ENCODE measurements around the gene BAHD1.
A peak's percentile ranks its signal among the peaks of the same experiment; 100 is the strongest.
"Not testable (repeated sequence)": the region's sequence is repeated elsewhere in the genome, so short reads cannot be mapped to it uniquely, and the experiment has no call there.

The BAHD1 gene

DNA sequence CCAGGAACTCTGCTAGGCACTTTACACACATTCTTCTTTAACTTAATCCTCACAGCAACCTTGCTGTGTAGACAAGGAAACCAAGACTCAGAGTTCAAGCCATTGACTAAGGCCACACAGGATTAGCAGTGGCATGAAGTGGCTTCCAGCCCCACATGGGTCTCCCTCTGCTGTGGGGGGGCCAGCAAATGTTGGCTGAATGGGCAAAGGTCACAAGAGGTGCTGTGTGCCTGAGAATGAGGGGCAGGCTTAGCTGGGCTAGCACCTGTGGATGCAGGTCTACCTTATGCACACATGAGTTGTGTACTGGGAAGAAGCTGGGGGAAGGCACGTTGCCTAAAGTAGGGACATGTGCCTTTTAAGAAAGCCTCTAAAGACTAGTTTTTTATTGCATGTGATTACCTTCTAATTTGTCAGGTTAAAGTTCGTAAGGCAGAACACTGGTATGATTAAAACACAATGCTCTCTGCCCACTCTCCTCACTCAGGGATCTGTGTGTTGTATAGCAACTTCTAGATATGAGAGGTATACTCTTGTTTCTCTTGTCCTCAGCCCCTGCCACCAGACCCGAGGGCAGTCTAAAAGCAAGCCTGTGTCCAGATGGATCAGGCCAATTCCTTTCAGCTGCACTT, 10.9 kb downstream of the BAHD1 start:
- 93% methylated on average over 3 of the region's 3 CpGs for WGBS (ENCODE audit: insufficient coverage)
- H3K9me3 ChIP-seq (ENCODE audit: control extremely low read depth in 1 of 5, control insufficient read depth in 4 of 5, insufficient read depth in 2 of 5, low read depth in 1 of 5, low read length in 4 of 5) = no peaks in the 10 kb centered on the region
- no peaks in the 10 kb centered on the region for H3K27me3 ChIP-seq (replicated peaks in 2 of 5; ENCODE audit: control insufficient read depth in 4 of 5, insufficient read depth in 5 of 5, low read length in 4 of 5)
- no peak for DNase-seq
- no peak overlapping the region for H3K4me3 ChIP-seq (ENCODE audit: control insufficient read depth in 1 of 7, extremely low read depth in 1 of 7, insufficient read depth in 4 of 7, low read depth in 2 of 7, low read length in 6 of 7)
- ChIA-PET POLR2A (interaction anchor here (0.6 kb wide), 1 partner anchor 46 kb away, joined by 3 read pairs; no protein-coding TSS in a partner anchor), CTCF (interaction anchor here (1.4 to 5.7 kb wide), 3 partner anchors 8 to 61 kb away, joined by 3 to 29 read pairs (median 7); partner anchors contain the start of gene BAHD1)
- peaks cover 0 to 64% (median 36%) of the 10 kb centered on the region in 4 experiments for H3K4me1 ChIP-seq (ENCODE audit: control extremely low read depth in 1 of 4, control insufficient read depth in 4 of 4, insufficient read depth in 4 of 4, low read length in 3 of 4)
- H3K27ac ChIP-seq (ENCODE audit: insufficient read depth in 1 of 2, low read depth in 1 of 2, low read length in 2 of 2, poor library complexity in 1 of 2, severe bottlenecking in 2 of 2) = no peak overlapping the region
- H3K36me3 ChIP-seq (ENCODE audit: control insufficient read depth in 4 of 4, insufficient read depth in 4 of 4, low read length in 3 of 4) = no peaks in the 10 kb centered on the region

DNA sequence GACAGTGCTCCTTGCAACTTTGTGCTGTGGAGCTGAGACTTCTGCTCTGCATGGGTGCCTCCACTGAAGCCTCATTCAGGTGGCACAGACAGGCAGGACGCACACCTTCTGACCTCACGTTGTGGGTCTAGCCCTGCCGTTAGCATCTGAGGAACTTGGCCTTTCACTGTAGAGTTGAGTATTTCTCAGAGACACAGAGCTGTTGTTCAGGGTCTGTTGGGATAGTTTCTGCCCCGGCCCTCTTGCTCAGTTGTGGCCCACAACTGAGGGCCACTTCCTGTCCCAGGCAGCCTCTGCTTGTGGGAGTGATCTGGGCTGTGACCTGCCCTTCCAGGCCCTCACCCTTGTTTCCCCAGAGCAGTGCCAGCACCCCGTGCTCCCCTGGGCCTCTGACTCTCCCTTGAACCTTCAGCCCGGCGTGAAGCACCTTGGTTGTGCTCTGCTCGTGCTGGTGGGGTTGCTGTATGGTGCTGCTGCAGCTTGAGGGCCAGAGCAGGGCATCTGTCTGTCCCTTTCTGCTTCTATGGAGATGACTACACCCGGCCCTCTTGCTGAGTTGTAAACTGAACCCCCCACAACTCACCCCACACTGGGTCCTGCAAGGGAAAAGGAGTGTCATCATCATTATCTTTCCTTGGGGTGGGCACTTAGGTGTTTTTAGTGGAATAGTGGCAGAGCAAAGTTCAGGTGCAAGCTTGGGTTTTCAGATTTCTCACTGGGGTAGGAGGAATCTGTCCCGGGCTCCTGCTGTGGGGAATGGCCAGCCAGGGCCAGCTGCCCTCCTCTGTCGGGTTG, 11.7 kb downstream of the BAHD1 start:
- Histone ChIP-seq H3K9me3 (ENCODE audit: control extremely low read depth in 1 of 5, control insufficient read depth in 4 of 5, insufficient read depth in 2 of 5, low read depth in 1 of 5, low read length in 4 of 5) (no peaks in the 10 kb centered on the region), H3K36me3 (ENCODE audit: control insufficient read depth in 4 of 4, insufficient read depth in 4 of 4, low read length in 3 of 4) (no peaks in the 10 kb centered on the region), H3K27me3 (replicated peaks in 2 of 5; ENCODE audit: control insufficient read depth in 4 of 5, insufficient read depth in 5 of 5, low read length in 4 of 5) (no peaks in the 10 kb centered on the region), H3K27ac (ENCODE audit: insufficient read depth in 1 of 2, low read depth in 1 of 2, low read length in 2 of 2, poor library complexity in 1 of 2, severe bottlenecking in 2 of 2) (no peak overlapping the region), H3K4me1 (ENCODE audit: control extremely low read depth in 1 of 4, control insufficient read depth in 4 of 4, insufficient read depth in 4 of 4, low read length in 3 of 4) (peaks cover 0 to 64% (median 36%) of the 10 kb centered on the region in 4 experiments), H3K4me3 (ENCODE audit: control insufficient read depth in 1 of 7, extremely low read depth in 1 of 7, insufficient read depth in 4 of 7, low read depth in 2 of 7, low read length in 6 of 7) (no peak overlapping the region)
- CTCF ChIA-PET = interaction anchor here (2.2 to 5.7 kb wide), 2 partner anchors 9 to 12 kb away, joined by 7 to 29 read pairs; partner anchors contain the start of gene BAHD1
- 78% methylated on average over 6 of the region's 11 CpGs for WGBS (ENCODE audit: insufficient coverage)
- DNase-seq = no peak
- POLR2A ChIA-PET = no interaction called here

DNA sequence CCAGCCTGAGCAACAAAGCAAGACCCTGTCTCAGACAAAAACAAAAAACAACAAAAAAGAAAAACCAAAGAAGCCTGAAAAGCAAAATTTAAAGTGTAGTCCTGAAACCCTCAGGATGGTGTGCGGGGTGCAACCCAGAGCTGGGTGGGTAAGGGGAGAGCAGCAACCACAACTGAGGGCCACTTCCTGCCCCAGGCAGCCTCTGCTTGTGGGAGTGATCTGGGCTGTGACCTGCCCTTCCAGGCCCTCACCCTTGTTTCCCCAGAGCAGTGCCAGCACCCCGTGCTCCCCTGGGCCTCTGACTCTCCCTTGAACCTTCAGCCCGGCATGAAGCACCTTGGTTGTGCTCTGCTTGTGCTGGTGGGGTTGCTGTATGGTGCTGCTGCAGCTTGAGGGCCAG, 13.2 kb downstream of the BAHD1 start:
- H3K27ac ChIP-seq (ENCODE audit: insufficient read depth in 1 of 2, low read depth in 1 of 2, low read length in 2 of 2, poor library complexity in 1 of 2, severe bottlenecking in 2 of 2); H3K27me3 ChIP-seq (replicated peaks in 2 of 5; ENCODE audit: control insufficient read depth in 4 of 5, insufficient read depth in 5 of 5, low read length in 4 of 5); H3K9me3 ChIP-seq (ENCODE audit: control extremely low read depth in 1 of 5, control insufficient read depth in 4 of 5, insufficient read depth in 2 of 5, low read depth in 1 of 5, low read length in 4 of 5); POLR2A ChIA-PET: not testable (repeated sequence)
- peak in 2 of 3 donors; percentile 34 to 47 for DNase-seq
- 0% methylated on average over 1 of the region's 3 CpGs for WGBS (ENCODE audit: insufficient coverage)
- Histone ChIP-seq H3K4me1 (ENCODE audit: control extremely low read depth in 1 of 4, control insufficient read depth in 4 of 4, insufficient read depth in 4 of 4, low read length in 3 of 4) (peaks cover 0 to 64% (median 36%) of the 10 kb centered on the region in 4 experiments), H3K36me3 (ENCODE audit: control insufficient read depth in 4 of 4, insufficient read depth in 4 of 4, low read length in 3 of 4) (peaks cover 0 to 10% (median 9%) of the 10 kb centered on the region in 4 experiments), H3K4me3 (ENCODE audit: control insufficient read depth in 1 of 7, extremely low read depth in 1 of 7, insufficient read depth in 4 of 7, low read depth in 2 of 7, low read length in 6 of 7) (peak overlapping the region in 1 of 7 experiments; percentile 16)
- CTCF ChIA-PET = interaction anchor here (0.8 to 5.7 kb wide), 2 partner anchors 11 to 15 kb away, joined by 3 to 29 read pairs; no protein-coding TSS in a partner anchor

DNA sequence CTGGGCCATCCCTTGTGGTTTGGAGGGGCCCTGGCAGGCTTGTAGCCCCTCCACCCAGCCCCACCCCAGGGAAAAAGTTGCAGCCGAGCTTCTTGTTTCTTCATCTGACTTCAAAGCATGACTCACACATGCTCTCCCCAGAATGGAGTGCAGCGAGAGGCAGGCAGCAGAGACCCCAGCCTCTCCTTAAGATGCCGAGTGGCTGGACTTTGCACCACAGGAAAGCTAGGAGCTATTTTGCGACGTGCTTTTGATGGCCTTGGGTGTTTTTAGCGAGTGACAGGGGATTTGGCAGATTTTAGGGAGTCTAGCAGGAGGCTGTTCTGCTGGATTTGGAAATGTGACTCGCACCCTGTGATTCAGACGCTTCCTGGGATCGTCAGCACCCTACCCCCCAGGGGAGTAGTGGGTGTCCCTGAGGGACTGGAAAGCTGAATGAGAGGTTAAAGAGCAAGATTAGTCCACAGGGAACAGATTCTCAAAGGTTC, 14.2 kb downstream of the BAHD1 start:
- 90% methylated on average over 9 of the region's 9 CpGs for WGBS (ENCODE audit: insufficient coverage)
- Histone ChIP-seq H3K36me3 (ENCODE audit: control insufficient read depth in 4 of 4, insufficient read depth in 4 of 4, low read length in 3 of 4) (peaks cover 0 to 21% (median 17%) of the 10 kb centered on the region in 4 experiments), H3K27me3 (replicated peaks in 2 of 5; ENCODE audit: control insufficient read depth in 4 of 5, insufficient read depth in 5 of 5, low read length in 4 of 5) (no peaks in the 10 kb centered on the region), H3K9me3 (ENCODE audit: control extremely low read depth in 1 of 5, control insufficient read depth in 4 of 5, insufficient read depth in 2 of 5, low read depth in 1 of 5, low read length in 4 of 5) (no peaks in the 10 kb centered on the region), H3K4me1 (ENCODE audit: control extremely low read depth in 1 of 4, control insufficient read depth in 4 of 4, insufficient read depth in 4 of 4, low read length in 3 of 4) (peaks cover 0 to 63% (median 36%) of the 10 kb centered on the region in 4 experiments), H3K4me3 (ENCODE audit: control insufficient read depth in 1 of 7, extremely low read depth in 1 of 7, insufficient read depth in 4 of 7, low read depth in 2 of 7, low read length in 6 of 7) (peak overlapping the region in 1 of 7 experiments; percentile 30), H3K27ac (ENCODE audit: insufficient read depth in 1 of 2, low read depth in 1 of 2, low read length in 2 of 2, poor library complexity in 1 of 2, severe bottlenecking in 2 of 2) (no peak overlapping the region)
- DNase-seq = peak in 2 of 3 donors; percentile 30 to 31
- POLR2A ChIA-PET = interaction anchor here (1.0 kb wide), 1 partner anchor 15 kb away, joined by 3 read pairs; no protein-coding TSS in a partner anchor
- CTCF ChIA-PET = interaction anchor here (0.9 to 5.7 kb wide), 2 partner anchors 12 to 58 kb away, joined by 3 to 29 read pairs; no protein-coding TSS in a partner anchor

DNA sequence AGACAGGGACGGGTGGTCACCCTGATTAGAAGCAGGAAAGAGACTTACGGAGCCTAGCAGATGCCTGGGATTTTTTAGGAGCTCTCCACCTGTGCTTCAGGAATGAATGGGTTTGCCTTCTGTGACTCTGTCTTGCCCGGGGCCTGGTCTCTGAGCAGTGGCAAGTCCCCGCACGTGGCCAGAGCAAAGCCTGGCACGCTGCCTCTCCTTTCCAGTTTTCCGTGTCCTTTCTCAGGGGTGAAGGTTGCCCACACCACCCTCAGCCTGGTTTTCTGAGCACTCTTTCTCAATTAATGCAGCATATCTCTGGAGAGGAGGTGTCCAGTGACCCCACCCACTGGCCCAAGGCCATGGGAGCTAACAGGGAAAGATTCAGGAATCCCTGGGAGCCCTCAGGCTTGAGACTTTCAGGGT, 15.6 kb downstream of the BAHD1 start:
- ChIA-PET CTCF (interaction anchor here (0.9 to 1.2 kb wide), 2 partner anchors 84 to 115 kb away, joined by 3 read pairs; no protein-coding TSS in a partner anchor), POLR2A (no interaction called here)
- DNase-seq = no peak
- H3K4me1 ChIP-seq (ENCODE audit: control extremely low read depth in 1 of 4, control insufficient read depth in 4 of 4, insufficient read depth in 4 of 4, low read length in 3 of 4) = peaks cover 0 to 50% (median 35%) of the 10 kb centered on the region in 4 experiments
- H3K27ac ChIP-seq (ENCODE audit: insufficient read depth in 1 of 2, low read depth in 1 of 2, low read length in 2 of 2, poor library complexity in 1 of 2, severe bottlenecking in 2 of 2) = no peak overlapping the region
- H3K4me3 ChIP-seq (ENCODE audit: control insufficient read depth in 1 of 7, extremely low read depth in 1 of 7, insufficient read depth in 4 of 7, low read depth in 2 of 7, low read length in 6 of 7) = no peak overlapping the region
- H3K36me3 ChIP-seq (ENCODE audit: control insufficient read depth in 4 of 4, insufficient read depth in 4 of 4, low read length in 3 of 4) = peaks cover 0 to 30% (median 26%) of the 10 kb centered on the region in 4 experiments
- no peaks in the 10 kb centered on the region for H3K27me3 ChIP-seq (replicated peaks in 2 of 5; ENCODE audit: control insufficient read depth in 4 of 5, insufficient read depth in 5 of 5, low read length in 4 of 5)
- H3K9me3 ChIP-seq (ENCODE audit: control extremely low read depth in 1 of 5, control insufficient read depth in 4 of 5, insufficient read depth in 2 of 5, low read depth in 1 of 5, low read length in 4 of 5) = no peaks in the 10 kb centered on the region
- 86% methylated on average over 7 of the region's 7 CpGs for WGBS (ENCODE audit: insufficient coverage)

DNA sequence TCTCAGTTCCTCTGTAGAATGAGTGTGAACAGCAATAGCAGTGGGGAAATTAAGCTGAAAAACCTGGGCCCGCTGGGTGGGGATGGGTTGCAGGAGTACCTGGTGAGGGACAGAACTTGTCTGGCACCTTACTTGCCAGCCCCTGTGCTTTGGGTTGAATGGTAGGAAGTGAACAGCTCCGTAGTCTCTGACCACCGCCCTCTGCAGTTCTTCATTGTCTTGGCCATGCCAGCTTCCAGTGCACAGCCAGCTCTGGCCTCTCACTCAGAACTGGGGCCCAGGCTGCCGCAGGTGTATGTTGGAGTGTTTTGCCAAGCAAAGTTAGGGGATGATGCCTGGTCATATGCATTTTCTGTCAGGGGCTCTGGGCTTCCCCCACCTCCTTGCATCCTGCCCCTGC, 16.0 kb downstream of the BAHD1 start:
- no peak overlapping the region for H3K27ac ChIP-seq (ENCODE audit: insufficient read depth in 1 of 2, low read depth in 1 of 2, low read length in 2 of 2, poor library complexity in 1 of 2, severe bottlenecking in 2 of 2)
- no peaks in the 10 kb centered on the region for H3K9me3 ChIP-seq (ENCODE audit: control extremely low read depth in 1 of 5, control insufficient read depth in 4 of 5, insufficient read depth in 2 of 5, low read depth in 1 of 5, low read length in 4 of 5)
- ChIA-PET POLR2A (no interaction called here), CTCF (interaction anchor here (0.8 to 1.2 kb wide), 3 partner anchors 13 to 115 kb away, joined by 3 read pairs; no protein-coding TSS in a partner anchor)
- DNase-seq = no peak
- no peaks in the 10 kb centered on the region for H3K27me3 ChIP-seq (replicated peaks in 2 of 5; ENCODE audit: control insufficient read depth in 4 of 5, insufficient read depth in 5 of 5, low read length in 4 of 5)
- peaks cover 0 to 31% (median 29%) of the 10 kb centered on the region in 4 experiments for H3K36me3 ChIP-seq (ENCODE audit: control insufficient read depth in 4 of 4, insufficient read depth in 4 of 4, low read length in 3 of 4)
- H3K4me1 ChIP-seq (ENCODE audit: control extremely low read depth in 1 of 4, control insufficient read depth in 4 of 4, insufficient read depth in 4 of 4, low read length in 3 of 4) = peaks cover 0 to 46% (median 33%) of the 10 kb centered on the region in 4 experiments
- WGBS (ENCODE audit: insufficient coverage) = 100% methylated on average over 1 of the region's 4 CpGs
- no peak overlapping the region for H3K4me3 ChIP-seq (ENCODE audit: control insufficient read depth in 1 of 7, extremely low read depth in 1 of 7, insufficient read depth in 4 of 7, low read depth in 2 of 7, low read length in 6 of 7)

All from common myeloid progenitor, CD34-positive (primary cell).